ENCODE measurements around the gene SLC2A9. TPM values are rescaled to one million over a fixed set of nuclear protein-coding genes. Genes with fewer than 3 reads are reported as not detected.

Gene SLC2A9
- total and polyA plus RNA-seq, 2 of the 8 experiments (the other 6 are each of a cell fraction or from before 2014, with no cell fraction given) = 0.20 to 0.26 TPM

- Histone ChIP-seq H3K4me1 (replicated peaks in 1 of 4; ENCODE audit: control insufficient read depth in 3 of 4, insufficient read depth in 4 of 4, low read length in 3 of 4) (no peaks in the 10 kb centered on the region), H3K4ac (replicated peaks; ENCODE audit: insufficient read length, low read depth, low read length) (no peak overlapping the region), H4K8ac (ENCODE audit: extremely low read depth, insufficient read depth, low read length) (no peak overlapping the region), H3K79me2 (ENCODE audit: control insufficient read depth in 1 of 2, insufficient read depth in 2 of 2, low read length in 2 of 2) (no peaks in the 10 kb centered on the region), H3K9ac (replicated peaks in 1 of 4; ENCODE audit: extremely low read depth in 1 of 4, low read depth in 3 of 4, low read length in 3 of 4) (no peak overlapping the region), H2BK5ac (ENCODE audit: low read depth, low read length) (no peak overlapping the region), H3K27ac (ENCODE audit: low read depth, low read length) (no peak overlapping the region), H2BK15ac (ENCODE audit: low read length) (no peak overlapping the region), H2BK20ac (ENCODE audit: low read length) (no peak overlapping the region), H3K14ac (ENCODE audit: insufficient read length) (no peak overlapping the region), H3K56ac (replicated peaks; ENCODE audit: insufficient read length, low read depth, low read length) (no peak overlapping the region), H2AK5ac (ENCODE audit: low read depth, low read length) (no peak overlapping the region), H3K23ac (ENCODE audit: insufficient read length) (no peak overlapping the region), H2BK12ac (ENCODE audit: low read depth, low read length) (no peak overlapping the region), H3K79me1 (ENCODE audit: low read depth, low read length) (no peaks in the 10 kb centered on the region), H4K5ac (ENCODE audit: insufficient read length, low read depth, low read length) (no peak overlapping the region), H4K91ac (replicated peaks; ENCODE audit: insufficient read length, low read length) (no peak overlapping the region), H3K23me2 (ENCODE audit: low read depth, low read length) (no peaks in the 10 kb centered on the region), H3K27me3 (replicated peaks in 1 of 4; ENCODE audit: control insufficient read depth in 3 of 4, extremely low read depth in 1 of 4, insufficient read depth in 3 of 4, low read length in 3 of 4) (no peaks in the 10 kb centered on the region; a peak in 1 of 7 replicates), H4K20me1 (replicated peaks in 1 of 2; ENCODE audit: control insufficient read depth in 1 of 2, insufficient read depth in 2 of 2, low read length in 2 of 2) (no peaks in the 10 kb centered on the region), H2BK120ac (replicated peaks; ENCODE audit: low read depth, low read length) (no peak overlapping the region), H3K4me3 (ENCODE audit: extremely low read depth in 1 of 4, insufficient read depth in 2 of 4, low read depth in 3 of 4, low read length in 4 of 4) (no peak overlapping the region), H3K9me3 (ENCODE audit: insufficient read depth in 2 of 2, low read depth in 1 of 2, low read length in 1 of 2) (0 out of 4 replicates have a peak, but pooled peaks cover 0 to 3% of the 10 kb centered on the region in 2 experiments), H3K18ac (ENCODE audit: extremely low read depth, low read length) (no peak overlapping the region), H3K4me2 (ENCODE audit: insufficient read depth in 1 of 2, low read depth in 2 of 2, low read length in 2 of 2) (no peak overlapping the region), H3K36me3 (ENCODE audit: control insufficient read depth in 2 of 4, insufficient read depth in 4 of 4, low read length in 3 of 4) (no peaks in the 10 kb centered on the region), H2AFZ (ENCODE audit: low read length) (no peak overlapping the region)
- CTCF ChIA-PET (ENCODE audit: partially characterized antibody) = no interaction called here
- TF ChIP-seq SRF (IDR thresholded peaks at IDR 0.05; ENCODE audit: low read depth, low read length) (no peak), RAD21 (IDR thresholded peaks at IDR 0.05 in 1 of 2, conservative IDR thresholded peaks at IDR 0.05 in 1 of 2; ENCODE audit: low read depth in 2 of 2, low read length in 2 of 2) (no peak), KDM4A (IDR thresholded peaks at IDR 0.05; ENCODE audit: low read depth, low read length, severe bottlenecking) (no peak), CTBP2 (IDR thresholded peaks at IDR 0.05; ENCODE audit: borderline replicate concordance, insufficient read depth, insufficient read length, low read length) (no peak), CREB1 (IDR thresholded peaks at IDR 0.05) (no peak), RBBP5 (IDR thresholded peaks at IDR 0.05; ENCODE audit: borderline replicate concordance, low read depth, low read length) (no peak), SP4 (IDR thresholded peaks at IDR 0.05; ENCODE audit: low read length) (no peak), BCL11A (IDR thresholded peaks at IDR 0.05; ENCODE audit: low read depth in 2 of 2, low read length in 2 of 2) (no peak)
- TF ChIP-seq, protein P1, sequence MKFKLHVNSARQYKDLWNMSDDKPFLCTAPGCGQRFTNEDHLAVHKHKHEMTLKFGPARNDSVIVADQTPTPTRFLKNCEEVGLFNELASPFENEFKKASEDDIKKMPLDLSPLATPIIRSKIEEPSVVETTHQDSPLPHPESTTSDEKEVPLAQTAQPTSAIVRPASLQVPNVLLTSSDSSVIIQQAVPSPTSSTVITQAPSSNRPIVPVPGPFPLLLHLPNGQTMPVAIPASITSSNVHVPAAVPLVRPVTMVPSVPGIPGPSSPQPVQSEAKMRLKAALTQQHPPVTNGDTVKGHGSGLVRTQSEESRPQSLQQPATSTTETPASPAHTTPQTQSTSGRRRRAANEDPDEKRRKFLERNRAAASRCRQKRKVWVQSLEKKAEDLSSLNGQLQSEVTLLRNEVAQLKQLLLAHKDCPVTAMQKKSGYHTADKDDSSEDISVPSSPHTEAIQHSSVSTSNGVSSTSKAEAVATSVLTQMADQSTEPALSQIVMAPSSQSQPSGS (IDR thresholded peaks at IDR 0.05; ENCODE audit: low read length) = no peak
- DNase-seq (ENCODE audit: low read depth in 1 of 2, low spot score in 2 of 2) (no peak), FAIRE-seq (no peak)
- 99% methylated on average over 5 of the region's 5 CpGs; no CpG with 5 or more reads in 1 of the 2 experiments for WGBS, 2 experiments (ENCODE audit: extremely low coverage in 1 of 2, insufficient coverage in 1 of 2, insufficient read length in 1 of 2, insufficient replicate concordance in 2 of 2, low coverage in 1 of 2, low lambda C conversion rate in 2 of 2, missing lambda C conversion rate in 1 of 2)
- POLR2A ChIA-PET (ENCODE audit: partially characterized antibody) = no interaction called here
Observed at GRCh38 chr4:9835430-9835829, 185.9 kb downstream of the SLC2A9 start.
